Suppressor macrophage (primary cell): ENCODE data around the gene PIK3C2G.
"Not testable (repeated sequence)": the region's sequence is repeated elsewhere in the genome, so short reads cannot be mapped to it uniquely, and the experiment has no call there.

Experiments
- DNase-seq, 4 experiments: peaks; one replicate each; pipeline ENCODE4 v3.0.0-alpha.2; 2020 to 2022

The PIK3C2G gene

GRCh38 chr12:18646286-18646890 lies 385.1 kb downstream of the PIK3C2G start:
- no peak for DNase-seq

DNA sequence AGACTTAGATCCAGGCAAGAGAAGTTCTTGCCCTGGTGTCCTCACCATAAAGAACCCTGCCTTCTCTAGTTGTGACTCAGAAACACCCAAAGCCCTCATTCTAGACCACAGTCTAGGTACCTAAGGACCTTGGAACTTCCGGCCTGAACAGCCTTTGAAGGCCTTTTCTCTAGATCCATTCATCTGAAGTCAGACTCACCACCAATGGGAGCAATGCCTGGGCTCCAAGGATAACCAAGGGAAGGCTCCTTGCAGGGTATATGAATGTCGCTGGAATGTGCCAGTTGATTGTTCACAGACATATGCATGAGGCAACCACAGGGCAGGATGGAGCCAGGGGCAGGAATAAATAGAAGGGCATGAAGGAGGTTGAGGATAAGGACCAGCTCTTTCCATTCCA lies 390.2 kb downstream of the PIK3C2G start:
- DNase-seq, result no peak

DNA sequence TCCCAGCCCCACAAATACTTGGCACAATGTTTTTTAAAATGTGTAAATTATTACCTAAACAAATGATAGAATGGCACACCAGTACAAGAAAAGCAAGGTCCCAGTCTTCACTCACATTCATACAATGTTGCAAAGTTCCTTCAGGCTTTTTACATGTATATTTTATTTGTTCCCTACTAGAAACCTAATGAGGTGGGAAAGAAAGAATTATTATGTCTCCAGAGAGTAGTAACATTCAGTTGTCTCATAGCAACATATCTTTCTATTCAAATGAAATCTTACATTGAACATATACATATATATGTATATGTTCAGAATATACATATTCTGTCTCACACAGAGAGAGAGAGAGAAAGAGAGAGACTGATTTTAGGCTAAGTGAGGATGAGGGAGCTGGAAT lies 391.3 kb downstream of the PIK3C2G start:
- DNase-seq, result no peak

DNA sequence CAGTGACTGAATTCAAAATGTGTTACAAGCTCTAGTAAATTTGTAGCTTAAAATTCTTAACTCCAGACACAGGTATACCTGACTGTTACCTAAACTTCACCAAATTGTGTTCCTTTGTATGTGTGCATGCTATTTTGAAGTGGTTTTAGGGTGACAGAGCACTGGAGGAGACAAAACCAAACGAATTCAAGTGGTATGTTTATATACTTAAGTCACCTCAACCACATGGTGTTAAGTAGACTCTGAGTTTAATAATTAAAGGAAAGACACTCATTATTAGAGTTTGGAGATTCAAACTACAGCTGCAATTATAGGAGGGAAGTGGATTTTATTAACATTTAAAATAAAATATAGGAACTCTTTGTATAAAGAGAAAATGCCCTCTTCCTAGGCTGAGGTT lies 392.1 kb downstream of the PIK3C2G start:
- DNase-seq, result no peak

DNA sequence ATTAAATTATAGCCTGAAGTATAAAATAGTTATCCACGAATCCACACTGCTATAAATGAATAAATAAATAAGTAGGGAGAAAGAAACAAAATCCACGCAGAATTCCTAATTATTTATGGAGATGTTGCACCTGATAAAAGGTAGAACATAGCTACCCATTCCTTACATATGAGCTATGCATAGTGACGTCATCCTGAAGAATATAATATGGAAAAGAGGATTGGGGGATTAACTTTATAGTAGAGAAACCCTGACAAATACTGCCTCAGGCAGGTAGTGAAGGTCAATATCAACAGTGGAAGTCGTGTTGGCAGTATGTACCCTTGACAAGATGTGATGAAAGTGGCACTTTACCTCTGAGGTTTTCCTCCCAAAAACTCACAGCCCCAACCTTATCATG lies 394.0 kb downstream of the PIK3C2G start:
- no peak for DNase-seq

DNA sequence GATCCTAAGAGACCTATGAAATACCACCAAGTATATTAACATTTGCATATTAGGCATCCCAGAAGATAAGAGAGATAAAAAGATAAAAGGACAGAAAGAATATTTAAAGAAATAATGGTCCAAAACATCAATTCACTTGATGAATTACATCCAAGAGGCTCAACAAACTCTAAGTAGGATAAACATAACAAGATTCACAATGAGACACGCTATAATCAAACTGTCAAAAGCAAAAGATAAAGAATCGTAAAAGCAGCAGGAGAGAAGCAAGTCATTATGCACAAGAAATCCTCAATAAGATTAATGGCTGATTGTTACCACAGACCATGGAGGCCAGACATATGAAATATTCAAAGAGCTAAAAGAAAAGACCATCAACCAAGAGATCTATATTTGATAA lies 396.9 kb downstream of the PIK3C2G start:
- no peak for DNase-seq

GRCh38 chr12:18658829-18659228 lies 397.5 kb downstream of the PIK3C2G start:
- no peak for DNase-seq

GRCh38 chr12:18676141-18676540 lies 414.8 kb downstream of the PIK3C2G start:
- no peak for DNase-seq

DNA sequence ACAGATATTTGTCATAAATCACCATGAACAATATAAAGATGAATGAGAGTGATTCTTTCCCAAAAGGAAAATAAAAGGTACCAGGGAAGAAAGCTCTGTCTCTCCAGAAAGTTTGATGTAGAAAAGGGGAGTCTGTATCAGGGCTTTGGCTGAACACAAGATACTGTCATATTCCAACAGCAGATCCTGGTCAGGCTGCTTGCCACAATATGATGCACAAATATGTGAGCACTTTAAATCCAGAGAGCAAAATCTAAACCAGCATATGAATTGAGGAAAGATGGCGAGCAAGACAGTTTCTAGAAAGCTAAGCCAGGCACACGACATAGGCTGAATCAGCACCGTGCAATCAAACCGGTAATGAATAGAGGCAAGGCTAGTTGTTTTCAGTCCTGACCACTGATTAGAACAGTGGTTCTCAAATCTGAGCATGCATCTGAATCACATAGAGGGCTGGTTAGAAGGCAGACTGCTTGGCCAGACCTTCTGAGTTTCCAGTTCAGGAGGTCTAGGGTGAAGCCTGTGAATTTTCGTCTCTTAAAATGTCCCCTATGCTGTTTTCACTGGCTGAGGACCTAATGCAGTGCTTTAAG lies 415.8 kb downstream of the PIK3C2G start:
- no peak for DNase-seq

- no peak for DNase-seq
Observed at GRCh38 chr12:18681818-18682217, 420.5 kb downstream of the PIK3C2G start.

GRCh38 chr12:18683327-18684013 lies 422.2 kb downstream of the PIK3C2G start:
- peak; percentile 13 to 57 (median 40) for DNase-seq

DNA sequence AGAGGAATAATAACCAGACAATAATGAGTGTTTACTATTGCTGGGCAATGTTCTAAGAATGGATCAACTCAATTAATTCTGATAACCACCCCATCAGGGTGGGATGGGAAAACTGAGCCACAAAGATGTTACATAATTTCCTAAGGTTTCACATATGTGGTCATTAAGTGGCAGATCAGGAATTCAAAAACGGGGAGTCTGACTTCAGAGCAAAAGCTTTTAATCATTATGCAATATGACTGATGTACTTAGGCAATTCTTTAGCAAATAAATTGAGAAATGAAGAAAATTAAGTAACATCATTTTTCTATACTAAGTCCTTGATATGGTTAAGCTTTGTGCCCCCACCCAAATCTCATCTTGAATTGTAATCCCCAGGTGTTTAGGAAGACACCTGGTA lies 423.1 kb downstream of the PIK3C2G start:
- peak in 2 of 4 experiments; percentile 4 to 14 for DNase-seq

- DNase-seq, result no peak
Observed at GRCh38 chr12:18689771-18690170, 428.5 kb downstream of the PIK3C2G start.

DNA sequence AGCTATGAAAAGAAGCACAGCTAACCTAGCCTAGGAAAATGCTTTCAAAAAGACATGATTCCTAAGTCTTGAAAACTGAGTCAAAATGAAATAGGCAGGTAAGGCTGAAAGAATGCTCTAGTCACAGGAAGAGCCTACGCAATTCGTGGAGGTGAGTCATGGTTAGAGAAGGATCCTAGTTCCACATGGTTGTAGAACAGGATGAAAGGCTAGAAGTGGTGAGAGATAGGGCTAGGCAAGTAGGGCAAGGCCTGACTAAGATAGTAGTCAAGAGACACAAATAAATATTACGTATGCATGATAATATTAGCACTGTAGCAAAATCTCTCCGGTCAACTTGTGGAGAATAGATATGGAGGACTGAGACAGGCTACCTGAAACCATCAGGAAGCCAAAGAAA lies 429.3 kb downstream of the PIK3C2G start:
- DNase-seq, result no peak

DNA sequence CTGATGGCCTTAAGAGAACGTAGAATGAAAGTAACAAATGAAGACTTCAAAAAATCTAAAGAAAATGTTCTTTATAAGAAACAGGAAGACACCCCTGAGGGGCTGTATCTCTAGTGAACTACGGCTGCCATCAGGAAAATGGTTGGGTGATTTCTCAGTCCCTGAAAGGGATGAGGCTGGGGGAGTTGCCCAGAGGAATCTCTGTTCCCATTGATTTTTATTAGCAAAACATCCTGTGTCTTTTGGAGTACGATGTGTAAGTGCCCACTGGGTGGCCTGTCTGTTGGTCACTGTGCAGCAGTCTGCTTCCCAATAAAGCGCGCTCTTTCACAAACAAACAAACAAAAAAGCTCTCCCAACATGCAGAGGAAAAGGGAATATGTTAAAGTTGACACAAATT lies 432.7 kb downstream of the PIK3C2G start:
- DNase-seq, result not testable (repeated sequence)

GRCh38 chr12:18696971-18697602 lies 435.8 kb downstream of the PIK3C2G start:
- no peak for DNase-seq
